ENCODE results near the gene CHD2.

The CHD2 gene

DNA sequence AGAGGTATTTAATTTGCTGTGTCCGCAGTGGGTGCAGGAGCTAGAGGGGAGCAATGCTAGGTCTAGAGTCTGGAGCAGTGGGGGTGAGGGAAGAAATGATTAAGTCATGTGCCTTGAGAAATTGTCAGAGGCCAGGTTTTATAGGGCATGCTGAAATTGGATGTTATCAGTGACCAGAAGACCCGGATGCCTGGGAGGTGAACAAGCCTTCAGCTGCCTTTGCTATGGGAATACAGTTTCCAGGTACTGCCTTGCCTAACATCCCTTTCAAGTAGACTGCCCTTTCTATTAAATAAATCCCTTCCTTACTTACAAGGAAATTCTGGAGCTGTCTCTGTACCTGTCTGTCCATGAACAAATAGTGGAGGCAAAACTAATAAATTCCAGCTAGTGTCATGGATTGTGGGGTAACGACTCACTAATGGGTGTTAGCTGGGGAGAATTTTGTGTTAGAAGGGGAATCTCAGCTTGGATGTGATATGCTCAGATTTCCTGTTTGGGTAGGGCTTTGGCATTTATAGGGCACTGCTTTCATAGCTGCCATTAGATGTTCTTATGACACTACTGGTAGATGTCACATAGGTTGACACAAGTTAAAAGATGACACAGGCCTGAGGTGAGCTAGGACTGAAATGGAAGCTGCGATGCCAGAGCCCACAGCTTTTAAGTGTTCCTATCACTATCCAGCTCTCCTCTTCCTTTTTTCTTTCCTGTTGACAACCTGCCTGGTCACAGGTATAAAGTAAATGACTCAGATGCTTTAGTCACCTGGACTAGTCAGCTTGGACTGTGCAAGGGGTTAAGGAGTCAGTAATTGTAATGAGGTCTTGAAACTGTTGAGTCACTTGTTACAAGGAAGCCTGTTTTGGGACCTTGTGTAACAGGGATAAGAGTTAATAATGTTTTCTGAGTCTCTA, 21.3 kb downstream of the CHD2 start:
- H3K4me3 ChIP-seq (ENCODE audit: low read depth, low read length) = no peak overlapping the region
- TF ChIP-seq, protein P1, sequence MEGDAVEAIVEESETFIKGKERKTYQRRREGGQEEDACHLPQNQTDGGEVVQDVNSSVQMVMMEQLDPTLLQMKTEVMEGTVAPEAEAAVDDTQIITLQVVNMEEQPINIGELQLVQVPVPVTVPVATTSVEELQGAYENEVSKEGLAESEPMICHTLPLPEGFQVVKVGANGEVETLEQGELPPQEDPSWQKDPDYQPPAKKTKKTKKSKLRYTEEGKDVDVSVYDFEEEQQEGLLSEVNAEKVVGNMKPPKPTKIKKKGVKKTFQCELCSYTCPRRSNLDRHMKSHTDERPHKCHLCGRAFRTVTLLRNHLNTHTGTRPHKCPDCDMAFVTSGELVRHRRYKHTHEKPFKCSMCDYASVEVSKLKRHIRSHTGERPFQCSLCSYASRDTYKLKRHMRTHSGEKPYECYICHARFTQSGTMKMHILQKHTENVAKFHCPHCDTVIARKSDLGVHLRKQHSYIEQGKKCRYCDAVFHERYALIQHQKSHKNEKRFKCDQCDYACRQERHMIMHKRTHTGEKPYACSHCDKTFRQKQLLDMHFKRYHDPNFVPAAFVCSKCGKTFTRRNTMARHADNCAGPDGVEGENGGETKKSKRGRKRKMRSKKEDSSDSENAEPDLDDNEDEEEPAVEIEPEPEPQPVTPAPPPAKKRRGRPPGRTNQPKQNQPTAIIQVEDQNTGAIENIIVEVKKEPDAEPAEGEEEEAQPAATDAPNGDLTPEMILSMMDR (IDR thresholded peaks at IDR 0.05; ENCODE audit: low read depth, low read length, missing control alignments) = no peak
- no peak for DNase-seq (ENCODE audit: low read depth)

DNA sequence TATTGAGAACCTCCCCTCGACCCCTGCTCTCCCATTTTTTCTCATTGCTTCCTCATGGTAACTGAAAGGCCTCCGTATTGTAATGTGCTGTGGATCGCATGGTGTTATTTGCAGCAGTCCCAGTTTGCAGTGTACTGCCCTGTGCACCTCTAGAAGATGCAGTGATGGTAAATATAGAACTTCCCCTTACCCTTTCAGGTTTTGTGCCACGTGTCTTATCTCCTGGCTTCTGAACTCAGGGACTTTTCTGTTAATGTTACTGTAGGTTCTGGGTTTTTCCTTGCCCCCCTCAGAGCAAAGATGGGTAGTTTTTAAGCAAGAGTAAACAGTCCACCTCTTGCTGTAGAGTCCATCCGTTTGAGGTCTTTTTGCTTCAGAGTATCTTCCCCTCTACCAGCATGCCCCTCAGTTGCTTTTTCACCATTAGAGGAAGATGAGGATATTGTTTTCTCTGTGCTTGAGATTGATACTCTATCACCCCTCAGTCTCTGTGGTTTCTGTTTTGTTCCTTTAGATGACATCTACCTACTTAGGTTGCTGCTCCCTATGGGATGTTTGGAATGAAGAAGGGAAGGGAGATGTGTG, 22.4 kb downstream of the CHD2 start:
- H3K4me3 ChIP-seq (ENCODE audit: low read depth, low read length) = no peak overlapping the region
- TF ChIP-seq, protein P1 (IDR thresholded peaks at IDR 0.05; ENCODE audit: low read depth, low read length, missing control alignments) = no peak
- DNase-seq (ENCODE audit: low read depth) = no peak

DNA sequence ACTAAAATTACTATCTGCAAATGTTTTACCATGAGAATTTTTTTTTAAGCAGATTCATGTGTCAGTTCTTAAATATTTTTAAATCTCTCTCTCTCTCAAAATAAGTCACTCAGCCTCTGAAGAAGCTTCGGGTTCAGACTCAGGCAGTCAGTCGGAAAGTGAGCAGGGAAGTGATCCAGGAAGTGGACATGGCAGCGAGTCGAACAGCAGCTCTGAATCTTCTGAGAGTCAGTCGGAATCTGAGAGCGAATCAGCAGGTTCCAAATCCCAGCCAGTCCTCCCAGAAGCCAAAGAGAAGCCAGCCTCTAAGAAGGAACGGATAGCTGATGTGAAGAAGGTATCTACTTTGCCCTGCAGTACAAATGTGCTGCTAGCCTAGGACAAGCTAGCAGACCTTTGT, 24.1 kb downstream of the CHD2 start:
- no peak for DNase-seq (ENCODE audit: low read depth)
- TF ChIP-seq, protein P1 (IDR thresholded peaks at IDR 0.05; ENCODE audit: low read depth, low read length, missing control alignments) = no peak
- H3K4me3 ChIP-seq (ENCODE audit: low read depth, low read length) = no peak overlapping the region

DNA sequence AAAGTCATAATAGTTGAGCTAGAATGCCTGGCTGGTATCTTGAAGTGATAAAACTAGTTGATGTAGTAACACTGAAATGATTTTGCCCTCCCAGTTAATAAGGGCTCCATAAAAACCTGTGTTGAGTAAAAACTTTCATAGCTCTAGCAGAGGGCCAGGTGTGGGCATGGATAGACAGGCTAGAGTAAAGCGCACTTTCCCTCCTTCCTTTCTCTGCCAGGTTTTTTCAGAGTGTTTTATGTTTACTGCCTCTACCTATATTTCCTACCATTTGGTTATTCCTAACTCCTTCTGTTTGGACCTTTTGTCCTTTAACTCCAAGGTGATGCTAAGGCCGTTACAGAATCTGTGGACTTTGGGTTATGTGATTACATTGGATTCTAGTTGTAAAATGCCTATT, 25.3 kb downstream of the CHD2 start:
- no peak for DNase-seq (ENCODE audit: low read depth)

DNA sequence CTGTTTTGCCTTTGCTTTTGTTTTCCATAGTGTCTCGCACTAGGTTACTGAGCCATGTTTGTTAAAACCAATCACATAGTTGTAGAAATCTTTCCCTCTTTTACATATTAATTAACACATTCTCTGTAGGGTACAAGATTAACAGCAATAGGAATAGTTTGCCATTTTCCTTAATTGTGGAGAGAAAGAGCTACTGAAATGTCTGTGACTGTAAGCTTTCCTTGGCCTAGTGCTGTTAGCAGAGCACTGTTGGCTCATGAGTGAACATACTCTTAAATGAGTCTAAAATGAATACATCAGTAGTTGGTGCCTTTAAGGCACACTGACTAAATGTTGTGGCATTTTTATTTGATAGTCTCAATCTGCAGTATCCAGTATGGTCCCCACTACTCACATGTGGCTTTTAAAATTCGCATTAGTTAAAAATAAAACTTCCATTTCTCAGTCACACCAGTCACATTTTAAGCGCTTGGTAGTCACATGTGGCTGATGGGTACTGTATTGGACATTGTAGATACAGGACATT, 28.2 kb downstream of the CHD2 start:
- no peak overlapping the region for H3K4me3 ChIP-seq (ENCODE audit: low read depth, low read length)
- TF ChIP-seq, protein P1 (IDR thresholded peaks at IDR 0.05; ENCODE audit: low read depth, low read length, missing control alignments) = no peak
- DNase-seq (ENCODE audit: low read depth) = no peak

More for the DNA sequence above, 25.3 kb downstream of the CHD2 start:
- H3K4me3 ChIP-seq (ENCODE audit: low read depth, low read length) = no peak overlapping the region
- TF ChIP-seq, protein P1 (IDR thresholded peaks at IDR 0.05; ENCODE audit: low read depth, low read length, missing control alignments) = no peak

DNA sequence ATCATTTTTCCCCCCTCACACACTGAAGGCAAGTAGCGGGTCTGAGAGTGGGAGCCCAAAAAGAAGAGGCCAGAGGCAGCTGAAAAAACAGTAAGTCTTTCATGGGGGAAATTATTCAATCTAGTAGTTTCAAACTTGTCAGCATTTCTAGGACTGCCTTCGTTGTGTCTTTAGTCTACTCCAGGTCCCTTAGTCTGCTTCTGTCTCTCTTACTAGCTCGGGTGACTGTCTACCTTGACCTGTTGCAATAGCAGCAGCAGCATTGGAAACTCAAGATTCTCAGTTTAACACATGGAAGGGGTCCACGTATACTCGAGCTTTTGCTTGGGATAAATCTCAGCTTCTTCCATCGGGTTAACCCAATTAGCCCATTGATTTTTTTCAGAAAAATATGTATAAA, 28.9 kb downstream of the CHD2 start:
- TF ChIP-seq, protein P1 (IDR thresholded peaks at IDR 0.05; ENCODE audit: low read depth, low read length, missing control alignments) = no peak
- H3K4me3 ChIP-seq (ENCODE audit: low read depth, low read length) = no peak overlapping the region
- no peak for DNase-seq (ENCODE audit: low read depth)
